GM12892 (cell line): ENCODE results near the gene FRMD3.

Experiments used
- POLR2AphosphoS5 ChIP-seq: IDR thresholded peaks from 2 replicates; pipeline ENCODE4 v1.6.1; 2011; ENCODE audit warnings: low read depth, low read length, control low read depth
- TAF1 ChIP-seq: IDR thresholded peaks from 2 replicates; pipeline ENCODE4 v1.6.1; 2011; ENCODE audit warnings: low read depth, mild to moderate bottlenecking, control low read depth, low read length, borderline replicate concordance

DNA sequence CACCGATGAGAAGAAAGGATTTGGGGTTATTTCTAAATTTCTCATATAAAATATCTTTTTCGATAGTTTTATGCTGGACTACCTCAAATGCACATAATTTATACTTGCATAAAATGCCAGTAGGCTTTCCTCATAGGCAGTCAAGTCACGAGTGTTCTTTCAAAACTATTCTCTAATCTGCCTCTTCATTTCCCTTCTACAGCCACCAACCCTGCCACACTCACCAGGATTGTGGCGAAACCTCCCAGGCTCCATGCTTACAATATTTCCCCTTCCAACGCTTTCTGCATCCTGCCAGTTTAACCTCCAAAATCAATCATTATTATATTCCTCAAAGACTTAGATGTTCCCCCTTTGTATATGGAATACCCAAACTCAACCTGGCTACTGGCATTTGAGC is 65.4 kb downstream of the FRMD3 start:
- no peak for TF ChIP-seq TAF1
- TF ChIP-seq POLR2AphosphoS5, result no peak
